Right lobe of liver (tissue), 6 donors: ENCODE data around the gene FAM174C. TPM values are rescaled to one million over a fixed set of nuclear protein-coding genes. Genes with fewer than 3 reads are reported as not detected.

Experiments
- ATAC-seq, 4 donors: fragments of 200-7000 bp; cut with Tn5 transposase; one replicate each; pipeline ENCODE4 v1.9.1; 2020; ENCODE audit warnings: mild to moderate bottlenecking in 4 of 4, moderate library complexity in 4 of 4
- DNase-seq, 3 donors: peaks; one replicate each; pipeline ENCODE4 v3.0.0-alpha.2; 2020
- H3K27ac ChIP-seq, 3 donors: fragments of 200-600 bp; one replicate each; pipeline ENCODE4 v1.8.0; 2022
- H3K27me3 ChIP-seq, 2 donors: fragments of 200-600 bp; one replicate each; pipeline ENCODE4 v1.8.0; 2022
- H3K36me3 ChIP-seq, 4 donors: fragments of 200-600 bp; sonication (generic) in 1 of 4; one replicate each; pipeline versions ENCODE4 v1.5.1 to v1.8.0; 2017 to 2022; ENCODE audit warnings: control low read depth in 1 of 4
- H3K4me1 ChIP-seq, 4 donors: fragments of 200-600 bp; sonication (generic) in 1 of 4; one replicate each; pipeline versions ENCODE4 v1.5.1 to v1.8.0; 2017 to 2022; ENCODE audit warnings: control low read depth in 1 of 4
- H3K4me3 ChIP-seq, 3 donors: fragments of 200-600 bp; one replicate each; pipeline ENCODE4 v1.8.0; 2022
- H3K9me3 ChIP-seq, 4 donors: fragments of 200-600 bp; sonication (generic) in 1 of 4; one replicate each; pipeline versions ENCODE4 v1.5.1 to v1.8.0; 2017 to 2022; ENCODE audit warnings: control low read depth in 1 of 4
- CTCF ChIP-seq, 4 donors: fragments of 200-600 bp in 3 of 4; fragments of 450-650 bp in 1 of 4; IDR thresholded peaks; one replicate each; pipeline versions ENCODE4 v1.5.1 to v1.8.0; 2016 to 2022; ENCODE audit warnings: antibody characterized with exemption in 4 of 4, mild to moderate bottlenecking in 2 of 4
- POLR2A ChIP-seq: fragments of 450-650 bp; IDR thresholded peaks from one replicate; pipeline ENCODE4 v1.6.1; 2017; ENCODE audit warnings: antibody characterized with exemption, mild to moderate bottlenecking
- WGBS: methylation state at CpG from one replicate; pipeline ENCODE4 v1.1.6; 2018; ENCODE audit warnings: low coverage, low lambda C conversion rate; ENCODE audit not compliant: insufficient coverage; ENCODE audit errors: missing lambda C conversion rate; 5-methylcytosine and 5-hydroxymethylcytosine counted together
- intact Hi-C, 2 donors: fragments of 100-400 bp; cut with DNase I; formaldehyde crosslinking; loops; one replicate each; pipeline versions ENCODE4 v1.11.2 to v1.14.1; 2022
- total RNA-seq, 6 experiments: library from RNA; depleted of rRNA in 2 of 6; stranded (reverse); fragments of >200 nt in 2 of 6; fragmentation: NEBNext Ultra II Directional in 3 of 6; extraction: Animal tissue kit (Norgen Biotek cat#: 25700) in 3 of 6; gene quantifications; one replicate each; pipeline versions ENCODE4 v1.1.0 to v1.2.4, GENCODE V29; 2016 to 2023
- donor health status: DM: no; HTN: yes; CAD: no.
- donor health status: DM: no; HTN: no; CAD: no.
- donor health status: DM: no; HTN: no; CAD: no.
- donor health status: DM: no; HTN: yes; CAD: no.
- donor health status: DM: no; HTN: yes; CAD: no.

Gene FAM174C
- total RNA-seq, 6 experiments from 2014 or later: 34.0 to 103 (median 43.8) TPM

- H3K4me3 ChIP-seq: peak overlapping the region; percentile 55 to 87 (median 69)
- 11% methylated on average over 7 of the region's 8 CpGs for WGBS
- intact Hi-C loops: no loop called here
- peaks cover 0 to 77% (median 31%) of the 10 kb centered on the region in 4 donors for H3K4me1 ChIP-seq
- H3K27me3 ChIP-seq: no peaks in the 10 kb centered on the region
- peak overlapping the region; percentile 88 to 99 (median 97) for H3K27ac ChIP-seq
- H3K9me3 ChIP-seq: no peaks in the 10 kb centered on the region
- H3K36me3 ChIP-seq: peaks cover 10 to 43% (median 27%) of the 10 kb centered on the region in 4 donors
- TF ChIP-seq POLR2A (no peak), CTCF (IDR thresholded peaks at IDR 0.05) (no peak)
- no peak for DNase-seq
- ATAC-seq: no peak
Observed at GRCh38 chr19:1270213-1270853, 5.0 kb upstream of the FAM174C start.

- no peaks in the 10 kb centered on the region for H3K27me3 ChIP-seq
- peak overlapping the region; percentile 88 to 99 (median 97) for H3K27ac ChIP-seq
- peaks cover 0 to 73% (median 28%) of the 10 kb centered on the region in 4 donors for H3K4me1 ChIP-seq
- 26% methylated on average over 5 of the region's 26 CpGs for WGBS
- no peak for ATAC-seq
- TF ChIP-seq CTCF (IDR thresholded peaks at IDR 0.05) (no peak), POLR2A (no peak)
- no peak for DNase-seq
- peaks cover 10 to 43% (median 27%) of the 10 kb centered on the region in 4 donors for H3K36me3 ChIP-seq
- H3K9me3 ChIP-seq: no peaks in the 10 kb centered on the region
- intact Hi-C loops: no loop called here
- peak overlapping the region; percentile 55 to 87 (median 69) for H3K4me3 ChIP-seq
Observed at GRCh38 chr19:1270854-1271527, 4.3 kb upstream of the FAM174C start.

- no peak overlapping the region for H3K27ac ChIP-seq
- WGBS: 43% methylated on average over 4 of the region's 37 CpGs
- peaks cover 0 to 74% (median 30%) of the 10 kb centered on the region in 4 donors for H3K4me1 ChIP-seq
- no peaks in the 10 kb centered on the region for H3K9me3 ChIP-seq
- peak overlapping the region in 1 of 3 donors; percentile 55 for H3K4me3 ChIP-seq
- DNase-seq (peak in 1 of 3 donors; percentile 46), ATAC-seq (no peak)
- H3K27me3 ChIP-seq: no peaks in the 10 kb centered on the region
- TF ChIP-seq POLR2A: no peak
- no peak for TF ChIP-seq CTCF (IDR thresholded peaks at IDR 0.05)
- H3K36me3 ChIP-seq: peaks cover 10 to 43% (median 27%) of the 10 kb centered on the region in 4 donors
- intact Hi-C loops: no loop called here
Observed at GRCh38 chr19:1271528-1272422, 3.6 kb upstream of the FAM174C start.

- WGBS: 53% methylated on average over 30 of the region's 33 CpGs
- DNase-seq (no peak), ATAC-seq (no peak)
- H3K27me3 ChIP-seq: no peaks in the 10 kb centered on the region
- intact Hi-C loops: no loop called here
- no peaks in the 10 kb centered on the region for H3K9me3 ChIP-seq
- H3K4me3 ChIP-seq: no peak overlapping the region
- TF ChIP-seq POLR2A: no peak
- no peak for TF ChIP-seq CTCF (IDR thresholded peaks at IDR 0.05)
- H3K27ac ChIP-seq: peak overlapping the region in 2 of 3 donors; percentile 15 to 30
- H3K36me3 ChIP-seq: peaks cover 10 to 43% (median 27%) of the 10 kb centered on the region in 4 donors
- H3K4me1 ChIP-seq: peaks cover 0 to 65% (median 30%) of the 10 kb centered on the region in 4 donors
Observed at GRCh38 chr19:1272423-1273262, 2.7 kb upstream of the FAM174C start.
